ENCODE results near the gene MIAT.

- TF ChIP-seq EZH2 (optimal IDR thresholded peaks at IDR 0.05; ENCODE audit: low read depth, low read length), result no peak
- no peak for TF ChIP-seq EZH2phosphoT487 (IDR thresholded peaks at IDR 0.05; ENCODE audit: low read length)
These were observed 1.5 kb downstream of the MIAT start for GRCh38 chr22:26658671-26659478.
